Germinal center (tissue), 1 donor: ENCODE measurements around the gene CELA1.
"Not testable (repeated sequence)": the region's sequence is repeated elsewhere in the genome, so short reads cannot be mapped to it uniquely, and the experiment has no call there.

Experiments used
- DNase-seq: peaks from one replicate; pipeline ENCODE4 v3.0.0; 2012; ENCODE audit warnings: mixed read lengths, low spot score

The CELA1 gene

GRCh38 chr12:51342416-51342815 lies 4.1 kb downstream of the CELA1 start:
- DNase-seq: no peak

GRCh38 chr12:51341251-51342007 lies 5.0 kb downstream of the CELA1 start:
- peak; percentile 69 for DNase-seq

GRCh38 chr12:51339750-51340149 lies 6.7 kb downstream of the CELA1 start:
- DNase-seq: no peak

GRCh38 chr12:51337336-51337735 lies 9.1 kb downstream of the CELA1 start:
- DNase-seq: not testable (repeated sequence)

GRCh38 chr12:51335931-51336330 lies 10.5 kb downstream of the CELA1 start:
- DNase-seq: no peak

GRCh38 chr12:51334764-51335163 lies 11.7 kb downstream of the CELA1 start:
- no peak for DNase-seq

- no peak for DNase-seq
Measured at GRCh38 chr12:51333536-51333935, 12.9 kb downstream of the CELA1 start.

GRCh38 chr12:51330186-51330585 lies 16.3 kb downstream of the CELA1 start:
- no peak for DNase-seq

- no peak for DNase-seq
Measured at GRCh38 chr12:51329742-51330141, 16.7 kb downstream of the CELA1 start.

GRCh38 chr12:51328587-51328986 lies 17.9 kb downstream of the CELA1 start:
- DNase-seq: no peak

GRCh38 chr12:51326698-51327439 lies 19.6 kb downstream of the CELA1 start:
- DNase-seq: peak; percentile 69

- DNase-seq: no peak
Measured at GRCh38 chr12:51324953-51325352, 21.5 kb downstream of the CELA1 start.

- DNase-seq: peak; percentile 89
Measured at GRCh38 chr12:51323966-51324895, 22.2 kb downstream of the CELA1 start, which contains the start of gene BIN2. BIN2 (minus strand) TSS chr12:51324174; CDS start chr12:51324102, 72 bp downstream.

GRCh38 chr12:51323317-51323960 lies 23.0 kb downstream of the CELA1 start:
- peak; percentile 57 for DNase-seq

GRCh38 chr12:51322452-51322851 lies 24.0 kb downstream of the CELA1 start:
- no peak for DNase-seq

- DNase-seq: no peak
Measured at GRCh38 chr12:51321882-51322281, 24.6 kb downstream of the CELA1 start.

- DNase-seq: no peak
Measured at GRCh38 chr12:51320695-51321320, 25.7 kb downstream of the CELA1 start.

- DNase-seq: no peak
Measured at GRCh38 chr12:51320311-51320694, 26.2 kb downstream of the CELA1 start.

GRCh38 chr12:51318846-51319599 lies 27.5 kb downstream of the CELA1 start:
- no peak for DNase-seq

GRCh38 chr12:51318057-51318806 lies 28.2 kb downstream of the CELA1 start:
- not testable (repeated sequence) for DNase-seq
